Progenitor cell of endocrine pancreas (in vitro differentiated cells): ENCODE results near the gene TAB2. TPM values are rescaled to one million over a fixed set of nuclear protein-coding genes. Genes with fewer than 3 reads are reported as not detected.
A peak's percentile ranks its signal among the peaks of the same experiment; 100 is the strongest.

Experiments
- DNase-seq: peaks from one replicate; pipeline ENCODE4 v3.0.0; 2021; ENCODE audit warnings: low spot score; ENCODE audit not compliant: unreplicated experiment
- H3K27ac Mint-ChIP-seq: 2 replicates; pipeline ENCODE4 v1.8.0; 2021; ENCODE audit warnings: mild to moderate bottlenecking, moderate library complexity, mixed read lengths
- H3K27me3 Mint-ChIP-seq: 2 replicates; pipeline ENCODE4 v1.8.0; 2021; ENCODE audit warnings: mixed read lengths
- H3K36me3 Mint-ChIP-seq: 2 replicates; pipeline ENCODE4 v1.8.0; 2022; ENCODE audit warnings: mixed read lengths; ENCODE audit not compliant: insufficient read depth
- H3K4me1 Mint-ChIP-seq: 2 replicates; pipeline ENCODE4 v1.8.0; 2021; ENCODE audit warnings: low read depth, mixed read lengths
- H3K4me3 Mint-ChIP-seq: 2 replicates; pipeline ENCODE4 v1.8.0; 2021; ENCODE audit warnings: low read depth, mild to moderate bottlenecking, moderate library complexity, mixed read lengths
- H3K9me3 Mint-ChIP-seq: 2 replicates; pipeline ENCODE4 v1.8.0; 2021; ENCODE audit warnings: low read depth, mixed read lengths
- total RNA-seq: library from RNA; stranded (reverse); gene quantifications from 2 replicates; pipeline ENCODE4 v1.2.1, GENCODE V29; 2021
- TF ChIP-seq, protein P1 (sequence below): fragments of 200-600 bp; sonication (generic); IDR thresholded peaks from one replicate; pipeline ENCODE4 v1.5.0; 2021; ENCODE audit warnings: antibody characterized with exemption, mild to moderate bottlenecking; ENCODE audit not compliant: unreplicated experiment

The TAB2 gene
- total RNA-seq, 1 donor from 2014 or later: 58.0 TPM

DNA sequence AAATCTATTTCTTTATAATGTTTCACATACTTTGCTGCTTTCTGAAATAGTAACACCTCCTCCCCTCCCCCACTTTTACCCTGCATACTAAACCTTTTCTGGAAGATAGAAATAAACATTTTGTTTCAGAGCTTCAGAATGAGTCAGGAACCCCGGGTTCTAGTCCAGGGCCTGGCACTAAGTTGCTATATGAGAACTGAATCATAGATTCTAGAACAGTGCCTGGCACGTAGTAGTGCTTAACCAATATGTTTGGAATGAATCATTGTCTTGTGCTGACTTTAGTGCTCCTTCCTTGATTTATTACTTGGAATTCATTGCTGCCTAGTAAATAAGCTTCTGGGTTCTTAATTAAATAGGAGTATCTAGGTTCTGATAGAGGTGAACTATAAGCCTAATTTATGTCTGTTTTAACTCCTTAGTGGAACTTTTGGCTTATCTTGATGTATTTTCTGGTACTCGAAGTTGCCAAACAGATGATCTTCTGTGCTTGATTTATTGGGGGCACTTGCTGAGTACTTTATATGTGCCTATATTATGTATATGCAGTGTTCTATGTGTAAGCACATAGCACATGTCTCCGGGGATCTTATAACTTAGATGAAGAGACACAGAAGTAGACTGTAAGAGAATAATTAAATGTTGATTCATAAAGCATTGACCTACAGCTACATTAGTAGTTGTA, 18.6 kb downstream of the TAB2 start:
- no peaks in the 10 kb centered on the region for H3K27me3 Mint-ChIP-seq
- peaks cover 46% of the 10 kb centered on the region for H3K4me1 Mint-ChIP-seq
- peaks cover 2% of the 10 kb centered on the region for H3K36me3 Mint-ChIP-seq
- TF ChIP-seq, protein P1, sequence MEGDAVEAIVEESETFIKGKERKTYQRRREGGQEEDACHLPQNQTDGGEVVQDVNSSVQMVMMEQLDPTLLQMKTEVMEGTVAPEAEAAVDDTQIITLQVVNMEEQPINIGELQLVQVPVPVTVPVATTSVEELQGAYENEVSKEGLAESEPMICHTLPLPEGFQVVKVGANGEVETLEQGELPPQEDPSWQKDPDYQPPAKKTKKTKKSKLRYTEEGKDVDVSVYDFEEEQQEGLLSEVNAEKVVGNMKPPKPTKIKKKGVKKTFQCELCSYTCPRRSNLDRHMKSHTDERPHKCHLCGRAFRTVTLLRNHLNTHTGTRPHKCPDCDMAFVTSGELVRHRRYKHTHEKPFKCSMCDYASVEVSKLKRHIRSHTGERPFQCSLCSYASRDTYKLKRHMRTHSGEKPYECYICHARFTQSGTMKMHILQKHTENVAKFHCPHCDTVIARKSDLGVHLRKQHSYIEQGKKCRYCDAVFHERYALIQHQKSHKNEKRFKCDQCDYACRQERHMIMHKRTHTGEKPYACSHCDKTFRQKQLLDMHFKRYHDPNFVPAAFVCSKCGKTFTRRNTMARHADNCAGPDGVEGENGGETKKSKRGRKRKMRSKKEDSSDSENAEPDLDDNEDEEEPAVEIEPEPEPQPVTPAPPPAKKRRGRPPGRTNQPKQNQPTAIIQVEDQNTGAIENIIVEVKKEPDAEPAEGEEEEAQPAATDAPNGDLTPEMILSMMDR: no peak
- peaks cover 3% of the 10 kb centered on the region for H3K9me3 Mint-ChIP-seq
- H3K4me3 Mint-ChIP-seq: no peak overlapping the region
- H3K27ac Mint-ChIP-seq: peak overlapping the region; percentile 44
- DNase-seq: no peak

DNA sequence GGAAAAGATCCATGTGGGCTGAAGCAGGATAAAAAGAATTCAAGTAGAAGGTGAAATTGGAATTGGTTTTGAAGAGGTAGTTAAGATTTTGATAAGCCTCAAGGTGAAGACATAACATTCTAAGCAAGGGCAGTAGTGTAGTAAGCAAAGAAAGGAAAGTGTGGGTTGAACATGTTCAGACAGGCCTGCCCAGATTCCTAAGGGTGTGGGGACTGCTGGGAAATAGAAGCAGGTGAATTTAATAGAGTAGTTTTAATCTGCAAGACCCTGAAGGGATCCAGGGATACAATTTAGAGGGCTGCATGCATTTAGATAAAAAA, 19.1 kb downstream of the TAB2 start:
- peaks cover 3% of the 10 kb centered on the region for H3K9me3 Mint-ChIP-seq
- peaks cover 2% of the 10 kb centered on the region for H3K36me3 Mint-ChIP-seq
- TF ChIP-seq, protein P1: no peak
- DNase-seq: no peak
- peaks cover 44% of the 10 kb centered on the region for H3K4me1 Mint-ChIP-seq
- no peak overlapping the region for H3K4me3 Mint-ChIP-seq
- H3K27ac Mint-ChIP-seq: peak overlapping the region; percentile 44
- H3K27me3 Mint-ChIP-seq: no peaks in the 10 kb centered on the region

DNA sequence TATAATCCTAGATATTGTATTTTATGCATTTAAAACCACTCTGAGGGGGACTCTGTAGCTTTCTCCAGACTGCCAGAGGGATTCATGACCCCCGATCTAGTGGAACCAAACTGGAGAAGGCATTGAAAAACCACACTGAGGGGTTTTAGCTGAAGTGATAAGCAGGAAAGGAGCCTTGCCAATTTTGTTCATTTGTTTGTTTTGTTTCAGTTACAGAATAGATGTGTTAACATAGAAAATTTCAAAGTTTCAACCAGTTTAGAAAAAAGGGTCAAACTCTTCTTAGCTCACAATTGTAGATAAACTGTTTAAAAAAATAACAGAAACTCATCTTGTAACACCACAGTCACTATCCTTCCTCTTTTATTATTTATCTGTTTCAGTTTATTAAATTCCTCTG, 19.8 kb downstream of the TAB2 start:
- peaks cover 37% of the 10 kb centered on the region for H3K4me1 Mint-ChIP-seq
- H3K9me3 Mint-ChIP-seq: peaks cover 3% of the 10 kb centered on the region
- H3K27ac Mint-ChIP-seq: no peak overlapping the region

DNA sequence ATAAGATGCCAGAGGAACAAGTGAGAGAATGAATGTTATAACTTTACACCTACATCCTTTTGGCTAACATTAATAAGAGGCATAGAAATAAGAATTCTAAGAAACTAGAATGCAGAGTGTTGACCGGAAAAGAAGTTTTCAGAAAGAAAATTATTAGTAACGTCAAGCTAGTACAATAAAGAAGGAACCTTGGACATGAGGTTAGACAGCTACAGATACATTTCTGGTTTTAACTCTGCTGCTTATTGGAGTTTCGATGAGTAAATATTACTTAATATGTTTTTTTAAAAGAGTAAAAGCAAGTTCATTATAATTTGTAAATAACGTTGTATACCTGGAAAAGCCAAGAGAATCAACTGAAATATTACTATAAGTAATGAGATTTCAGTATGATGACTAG, 22.7 kb downstream of the TAB2 start:
- Mint-ChIP-seq H3K9me3 (peaks cover 3% of the 10 kb centered on the region), H3K27me3 (no peaks in the 10 kb centered on the region), H3K4me3 (no peak overlapping the region), H3K36me3 (peaks cover 2% of the 10 kb centered on the region), H3K4me1 (peaks cover 22% of the 10 kb centered on the region), H3K27ac (no peak overlapping the region)
- no peak for DNase-seq
- TF ChIP-seq, protein P1: no peak

More for the DNA sequence above, 19.8 kb downstream of the TAB2 start:
- Mint-ChIP-seq H3K36me3 (peaks cover 2% of the 10 kb centered on the region), H3K4me3 (no peak overlapping the region), H3K27me3 (no peaks in the 10 kb centered on the region)
- no peak for DNase-seq
- TF ChIP-seq, protein P1: no peak

DNA sequence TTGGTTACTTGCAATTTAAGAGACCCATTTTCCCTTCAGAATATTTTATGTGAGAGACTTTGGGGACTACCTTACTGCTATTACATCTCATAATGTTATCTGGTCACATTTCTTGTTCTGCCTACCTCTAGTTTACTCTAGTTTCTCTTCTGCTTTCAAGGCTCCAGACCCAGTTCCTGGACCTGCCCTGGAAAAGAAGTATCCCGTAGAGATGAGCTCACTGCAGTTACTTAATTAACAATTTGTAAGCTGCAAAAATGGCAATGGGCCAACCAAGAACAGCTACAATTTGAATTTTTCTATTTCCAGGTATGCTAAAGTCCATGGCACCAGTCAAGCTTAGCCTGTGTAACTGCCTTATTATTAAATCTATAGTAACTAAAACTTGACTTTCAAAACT, 25.0 kb downstream of the TAB2 start:
- Mint-ChIP-seq H3K9me3 (peaks cover 3% of the 10 kb centered on the region), H3K27ac (no peak overlapping the region), H3K4me3 (no peak overlapping the region), H3K4me1 (peaks cover 11% of the 10 kb centered on the region), H3K27me3 (no peaks in the 10 kb centered on the region), H3K36me3 (peaks cover 4% of the 10 kb centered on the region)
- TF ChIP-seq, protein P1: no peak
- DNase-seq: no peak
